Retinal pigment epithelial cell (primary cell): ENCODE measurements around the gene MARCKSL1.
A peak's percentile ranks its signal among the peaks of the same experiment; 100 is the strongest.
"Not testable (repeated sequence)": the region's sequence is repeated elsewhere in the genome, so short reads cannot be mapped to it uniquely, and the experiment has no call there.

Experiments
- DNase-seq: peaks from one replicate; pipeline ENCODE4 v3.0.0-alpha.2; 2010; ENCODE audit warnings: low read depth
- H3K4me3 ChIP-seq: 2 replicates; pipeline ENCODE4 v1.5.1; 2011; ENCODE audit warnings: mild to moderate bottlenecking, low read length, control low read depth, moderate library complexity
- CTCF ChIP-seq: conservative IDR thresholded peaks from 2 replicates; pipeline ENCODE4 v1.5.1; 2011; ENCODE audit warnings: low read depth, low read length, control low read depth, inconsistent platforms

MARCKSL1 gene

GRCh38 chr1:32303997-32304622 lies 31.9 kb downstream of the MARCKSL1 start:
- no peak overlapping the region for H3K4me3 ChIP-seq
- DNase-seq: no peak
- no peak for TF ChIP-seq CTCF

- H3K4me3 ChIP-seq: no peak overlapping the region
- TF ChIP-seq CTCF: no peak
- no peak for DNase-seq
These were observed 32.7 kb downstream of the MARCKSL1 start for GRCh38 chr1:32303358-32303757.

GRCh38 chr1:32299327-32299726 lies 36.7 kb downstream of the MARCKSL1 start:
- DNase-seq: no peak
- no peak overlapping the region for H3K4me3 ChIP-seq
- TF ChIP-seq CTCF: no peak

- H3K4me3 ChIP-seq, DNase-seq: not testable (repeated sequence)
These were observed 37.8 kb downstream of the MARCKSL1 start for GRCh38 chr1:32298211-32298610.

- H3K4me3 ChIP-seq: peak within 1 kb of the TSS; percentile 94
- peak; percentile 79 for DNase-seq
- TF ChIP-seq CTCF: no peak
These were observed 44.1 kb downstream of the MARCKSL1 start, which contains the start of gene HDAC1 for GRCh38 chr1:32291708-32292538. Gene HDAC1 (plus strand): TSS chr1:32292083. CDS start chr1:32292170, 87 bp downstream.

- no peak for TF ChIP-seq CTCF
- peak overlapping the region; percentile 94 for H3K4me3 ChIP-seq
- no peak for DNase-seq
These were observed 44.8 kb downstream of the MARCKSL1 start for GRCh38 chr1:32291145-32291707.

- H3K4me3 ChIP-seq: no peak overlapping the region
- TF ChIP-seq CTCF: no peak
- no peak for DNase-seq
These were observed 46.8 kb downstream of the MARCKSL1 start for GRCh38 chr1:32289256-32289655.
